Stimulated activated CD4-positive, alpha-beta T cell treated with anti-CD3 and anti-CD28 coated beads, Interleukin-1b, Interleukin-23, amount 100 ng/mL, for 4 hours (primary cell): ENCODE measurements around the gene VSIG1.

ENCODE experiments used
- DNase-seq, 2 donors: peaks; one replicate each; pipeline ENCODE4 v3.0.0-alpha.2; 2020; ENCODE audit warnings: low read depth in 2 of 2

The VSIG1 gene

GRCh38 chrX:108064001-108064400 is 19.1 kb downstream of the VSIG1 start:
- DNase-seq: no peak

DNA sequence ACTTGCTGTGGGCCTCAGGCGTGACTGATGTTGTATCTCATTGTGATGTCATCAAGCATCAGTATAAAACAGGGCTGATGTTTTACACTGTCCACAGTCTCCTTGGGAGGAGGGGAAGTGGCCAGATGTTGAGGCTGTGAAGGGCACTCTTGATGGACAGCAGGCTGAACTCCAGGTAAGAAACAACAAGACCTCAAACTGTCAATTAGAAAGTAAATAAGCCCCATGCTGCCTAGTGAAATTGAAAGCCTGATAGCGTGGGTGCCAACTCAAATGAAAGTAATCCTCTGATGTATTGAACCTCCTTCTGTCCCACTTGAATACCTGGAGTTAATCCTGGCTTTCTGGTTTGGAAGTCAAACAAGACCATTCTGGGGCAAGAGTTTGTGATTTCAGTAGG is 19.7 kb downstream of the VSIG1 start:
- no peak for DNase-seq

DNA sequence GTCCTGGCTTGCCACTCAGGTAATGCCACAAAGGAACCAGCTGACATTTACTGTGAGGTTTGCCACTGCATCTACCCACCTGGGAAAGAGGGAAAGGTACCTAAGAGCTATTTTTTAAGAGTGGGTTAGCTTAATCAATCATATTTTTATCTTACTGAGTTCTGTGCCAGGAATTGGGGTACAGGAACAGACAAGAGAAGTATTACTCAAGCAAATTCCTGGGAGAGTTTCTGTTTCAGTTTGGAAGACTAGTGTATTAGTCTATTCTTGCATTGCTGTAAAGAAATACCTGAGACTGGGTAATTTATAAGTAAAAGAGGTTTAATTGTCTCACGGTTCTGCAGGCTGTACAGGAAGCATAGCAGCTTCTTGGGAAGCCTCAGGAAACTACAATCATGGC is 23.3 kb downstream of the VSIG1 start:
- no peak for DNase-seq

- no peak for DNase-seq
Measured at GRCh38 chrX:108070891-108071290, 26.0 kb downstream of the VSIG1 start.

DNA sequence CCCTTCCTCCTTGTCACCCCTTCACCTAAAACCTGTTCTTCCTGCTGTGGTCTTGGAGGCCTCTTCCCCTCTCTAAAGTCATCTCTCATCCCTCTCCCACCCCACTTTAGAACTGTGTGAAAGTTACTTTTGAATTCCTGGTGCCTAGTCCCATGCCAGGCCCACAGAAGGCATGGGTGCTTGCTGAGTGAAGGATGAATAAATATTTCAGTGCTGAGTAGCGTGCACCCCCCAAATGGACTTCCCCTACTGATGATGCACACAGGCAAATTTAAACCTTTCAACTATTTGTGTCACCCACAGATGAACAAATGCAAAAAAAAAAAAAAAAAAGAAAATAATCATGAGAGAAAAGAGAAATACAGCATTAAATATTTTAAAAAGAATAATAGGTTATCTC is 26.7 kb downstream of the VSIG1 start:
- DNase-seq: no peak

DNA sequence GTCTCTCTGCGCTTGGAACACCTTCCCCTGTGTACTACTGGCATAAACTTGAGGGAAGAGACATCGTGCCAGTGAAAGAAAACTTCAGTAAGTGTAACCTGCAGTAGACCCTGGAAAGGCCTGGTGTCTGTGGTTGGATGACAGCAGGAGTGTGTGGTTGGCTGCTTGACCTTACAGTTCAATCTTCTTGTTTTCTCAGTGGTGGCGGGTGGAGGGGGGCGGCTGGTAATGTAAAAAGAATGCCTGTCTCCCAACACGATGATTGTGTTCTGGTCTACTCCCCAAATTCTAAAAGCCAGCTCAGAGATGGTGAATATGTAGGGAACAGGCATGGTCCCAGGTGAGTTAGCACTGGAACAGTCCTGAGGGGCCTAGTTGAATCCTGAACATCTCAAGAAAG is 27.9 kb downstream of the VSIG1 start:
- no peak for DNase-seq

- DNase-seq: no peak
Measured at GRCh38 chrX:108081110-108081509, 36.2 kb downstream of the VSIG1 start.

- DNase-seq: no peak
Measured at GRCh38 chrX:108087792-108088191, 42.9 kb downstream of the VSIG1 start.

GRCh38 chrX:108088511-108088910 is 43.6 kb downstream of the VSIG1 start:
- DNase-seq: no peak

- no peak for DNase-seq
Measured at GRCh38 chrX:108090491-108091263, 45.8 kb downstream of the VSIG1 start.

DNA sequence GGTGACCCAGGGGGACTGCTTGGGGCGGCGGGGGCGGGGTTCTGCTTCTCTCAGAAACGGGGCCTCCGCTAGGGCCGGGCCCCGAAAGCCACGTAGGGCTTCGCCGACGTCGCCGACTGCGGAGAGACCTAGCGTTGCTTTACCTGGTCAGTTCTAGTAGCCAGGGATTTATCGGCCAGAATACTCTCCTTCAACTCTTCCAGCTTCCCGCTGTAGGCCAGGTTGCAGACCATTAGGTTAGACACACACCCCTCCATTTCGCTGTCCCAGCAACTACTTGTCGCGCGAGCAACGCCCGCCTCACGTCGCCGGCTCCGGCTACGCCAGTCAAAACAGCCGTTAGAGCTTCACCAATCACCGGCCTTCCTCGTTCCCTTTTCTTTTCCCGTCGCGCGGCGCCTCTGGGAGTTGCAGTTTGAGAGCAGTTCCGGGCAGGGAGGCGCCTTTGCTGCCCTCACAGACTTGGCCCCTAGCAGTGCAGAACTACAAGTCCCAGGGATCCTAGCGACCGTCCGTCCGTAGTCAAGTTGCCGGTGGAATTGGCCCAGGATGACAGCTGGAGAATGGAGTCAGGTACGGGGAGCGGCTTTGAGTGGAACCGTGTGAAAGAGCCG is 46.5 kb downstream of the VSIG1 start, which contains the start of the genes ATG4A and PSMD10:
Gene ATG4A (plus strand): TSS at position 515 of the 614 bp plus-strand sequence. CDS start 49 bp downstream, at position 564.
Gene PSMD10 (minus strand): TSS at position 279 of the 614 bp plus-strand sequence. CDS start 22 bp downstream, at position 257.
- peak; percentile 71 to 79 for DNase-seq

DNA sequence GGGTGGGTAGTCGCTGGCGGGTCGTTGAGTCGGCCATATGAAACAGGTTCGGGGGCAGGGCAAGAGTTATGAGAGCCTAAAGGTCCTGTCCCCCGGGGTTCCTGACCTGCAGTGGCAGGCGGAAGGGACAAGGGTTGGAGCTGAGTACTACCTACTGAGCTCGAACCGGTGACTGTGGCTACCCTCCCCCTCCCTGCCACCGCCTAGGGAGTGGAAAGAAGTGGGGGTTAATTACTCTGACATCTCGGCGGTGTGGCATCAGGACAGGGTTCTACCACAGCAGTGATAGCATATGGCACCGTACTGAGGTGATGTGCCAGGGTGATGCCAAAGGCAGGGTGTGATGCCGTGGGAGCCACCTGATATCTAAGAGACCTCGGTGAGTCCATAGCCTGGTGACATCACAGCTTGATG is 47.0 kb downstream of the VSIG1 start:
- DNase-seq: peak in 1 of 2 donors; percentile 1

GRCh38 chrX:108097380-108097779 is 52.5 kb downstream of the VSIG1 start:
- no peak for DNase-seq

DNA sequence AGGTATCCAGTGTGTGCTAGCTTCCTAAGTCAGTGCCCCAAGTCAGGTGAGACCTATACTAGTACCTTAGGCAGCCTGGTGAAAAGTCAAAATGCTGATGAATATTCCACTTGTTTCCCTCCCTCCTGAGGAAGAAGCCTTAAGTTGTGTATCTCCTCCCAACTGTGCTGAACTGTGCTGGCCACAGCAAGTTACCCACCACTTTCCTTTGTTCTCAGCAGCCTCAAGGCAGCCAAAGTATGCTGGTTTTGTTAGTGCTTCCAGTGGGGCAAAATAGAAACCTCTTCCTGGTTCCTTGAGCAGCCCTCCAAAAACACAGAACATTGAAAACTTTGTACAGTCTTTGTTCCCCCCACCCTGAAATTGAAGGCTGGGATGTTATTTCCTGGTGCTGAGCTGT is 60.6 kb downstream of the VSIG1 start:
- DNase-seq: no peak

DNA sequence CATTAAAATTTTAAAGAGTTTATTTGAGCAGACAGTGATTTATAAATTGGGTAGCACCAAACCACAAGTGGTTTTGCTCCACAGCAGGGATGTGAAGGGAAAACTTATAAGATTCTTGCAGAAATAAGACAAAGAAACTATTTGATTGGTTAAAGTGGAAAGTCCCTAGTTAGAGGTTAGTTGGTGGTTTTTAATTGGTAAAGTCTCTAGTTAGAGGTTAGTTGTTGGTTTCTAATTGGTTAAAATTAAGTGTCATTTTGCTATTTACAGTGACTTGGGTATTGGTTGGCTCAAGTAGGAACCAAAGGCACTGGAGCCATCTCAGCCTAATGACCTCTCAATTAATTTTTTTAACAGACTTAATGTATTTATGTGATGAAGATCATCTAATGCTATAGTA is 69.7 kb downstream of the VSIG1 start:
- DNase-seq: no peak

DNA sequence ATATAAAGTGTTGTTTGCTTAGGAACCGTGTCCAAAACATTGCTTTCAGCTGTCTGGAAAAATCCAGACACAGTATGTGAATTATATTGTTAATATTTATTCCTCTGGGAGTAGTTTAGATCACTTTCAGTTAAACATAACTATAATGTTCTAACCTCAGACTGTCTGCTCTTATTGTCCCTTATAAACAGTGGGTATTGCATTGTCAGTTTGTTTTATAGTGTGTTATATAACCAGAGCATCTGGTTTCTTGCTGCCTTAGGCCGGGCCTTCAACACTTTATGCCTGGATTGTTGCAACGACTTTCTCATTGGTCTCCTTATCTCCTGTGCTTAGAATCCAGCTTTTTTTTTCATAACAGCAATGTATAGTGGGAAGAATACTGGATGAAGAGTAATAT is 73.1 kb downstream of the VSIG1 start:
- DNase-seq: no peak

GRCh38 chrX:108121291-108121690 is 76.4 kb downstream of the VSIG1 start:
- no peak for DNase-seq

GRCh38 chrX:108122748-108123147 is 77.9 kb downstream of the VSIG1 start:
- DNase-seq: no peak

- DNase-seq: no peak
Measured at GRCh38 chrX:108123591-108124366, 78.9 kb downstream of the VSIG1 start.

DNA sequence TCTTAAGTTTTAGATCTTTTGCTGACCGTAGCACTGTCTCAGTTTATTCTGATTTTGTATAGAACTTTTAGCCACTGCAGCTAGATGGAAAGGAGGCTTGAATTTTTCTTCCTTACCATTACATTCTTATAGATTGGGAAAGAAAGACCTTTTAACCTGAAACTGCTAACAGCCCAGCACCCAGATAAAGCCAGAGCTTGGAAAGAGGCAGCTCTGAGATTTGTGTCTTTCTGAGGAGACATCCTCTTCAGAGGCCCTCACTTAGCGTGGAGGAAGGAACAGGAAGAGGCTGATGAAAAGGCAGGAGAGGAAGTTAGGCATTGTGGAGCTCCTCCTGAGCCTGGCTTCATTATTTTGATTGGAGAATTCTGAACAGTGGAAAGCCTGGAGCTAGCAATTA is 81.8 kb downstream of the VSIG1 start:
- DNase-seq: no peak

- no peak for DNase-seq
Measured at GRCh38 chrX:108127152-108127551, 82.3 kb downstream of the VSIG1 start.
